H9 (cell line): ENCODE data around the gene MUC5AC. TPM values are rescaled to one million over a fixed set of nuclear protein-coding genes. Genes with fewer than 3 reads are reported as not detected.

Source experiments
- DNase-seq: peaks from one replicate; pipeline ENCODE4 v3.0.0-alpha.2; 2017
- H2AFZ ChIP-seq: one replicate; pipeline ENCODE4 v1.6.1; 2013; ENCODE audit warnings: mild to moderate bottlenecking, low read length, control low read depth, moderate library complexity
- H2AK5ac ChIP-seq: 2 replicates; pipeline ENCODE4 v1.6.1; 2013; ENCODE audit warnings: low read length, control low read depth, mixed read lengths; ENCODE audit not compliant: insufficient read length
- H2BK120ac ChIP-seq: one replicate; pipeline ENCODE4 v1.6.1; 2013; ENCODE audit warnings: low read depth, mild to moderate bottlenecking, low read length, control low read depth, inconsistent platforms; ENCODE audit not compliant: poor library complexity, severe bottlenecking
- H2BK12ac ChIP-seq: 2 replicates; pipeline ENCODE4 v1.6.1; 2013; ENCODE audit warnings: low read length, control low read depth, mixed read lengths, low read depth; ENCODE audit not compliant: insufficient read length
- H2BK15ac ChIP-seq: 2 replicates; pipeline ENCODE4 v1.6.1; 2013; ENCODE audit warnings: low read depth, low read length, control low read depth
- H2BK20ac ChIP-seq: one replicate; pipeline ENCODE4 v1.6.1; 2013; ENCODE audit warnings: low read depth, mild to moderate bottlenecking, low read length, control low read depth, inconsistent platforms; ENCODE audit not compliant: poor library complexity, severe bottlenecking
- H2BK5ac ChIP-seq: 2 replicates; pipeline ENCODE4 v1.6.1; 2013; ENCODE audit warnings: low read length, control low read depth, mixed read lengths; ENCODE audit not compliant: insufficient read length
- H3K14ac ChIP-seq: 2 replicates; pipeline ENCODE4 v1.6.1; 2013; ENCODE audit warnings: low read length, control low read depth; ENCODE audit not compliant: insufficient read depth
- H3K18ac ChIP-seq: 2 replicates; pipeline ENCODE4 v1.6.1; 2013; ENCODE audit warnings: low read depth, mild to moderate bottlenecking, mixed read lengths, low read length, control low read depth; ENCODE audit not compliant: insufficient read length
- H3K23ac ChIP-seq: 2 replicates; pipeline ENCODE4 v1.6.1; 2013; ENCODE audit warnings: low read length, control low read depth, mixed read lengths, low read depth; ENCODE audit not compliant: insufficient read length
- H3K23me2 ChIP-seq: 2 replicates; pipeline ENCODE4 v1.6.1; 2013; ENCODE audit warnings: low read depth, mild to moderate bottlenecking, mixed read lengths, low read length, control low read depth; ENCODE audit not compliant: insufficient read length, poor library complexity, severe bottlenecking
- H3K27ac ChIP-seq: 2 replicates; pipeline ENCODE4 v1.5.1; 2013; ENCODE audit warnings: low read length, control low read depth, mixed read lengths, low read depth; ENCODE audit not compliant: insufficient read length
- H3K27me3 ChIP-seq: 2 replicates; pipeline ENCODE4 v1.6.1; 2013; ENCODE audit warnings: low read length, control low read depth, inconsistent platforms; ENCODE audit not compliant: insufficient read depth
- H3K4ac ChIP-seq: 2 replicates; pipeline ENCODE4 v1.6.1; 2013; ENCODE audit warnings: low read depth, mild to moderate bottlenecking, control low read depth, inconsistent platforms, low read length, moderate library complexity
- H3K4me1 ChIP-seq: 2 replicates; pipeline ENCODE4 v1.6.1; 2013; ENCODE audit warnings: low read length, control low read depth, inconsistent platforms; ENCODE audit not compliant: insufficient read depth
- H3K4me2 ChIP-seq: 2 replicates; pipeline ENCODE4 v1.6.1; 2013; ENCODE audit warnings: low read length, control low read depth, mixed read lengths; ENCODE audit not compliant: insufficient read length, insufficient read depth
- H3K56ac ChIP-seq: 2 replicates; pipeline ENCODE4 v1.6.1; 2013; ENCODE audit warnings: low read depth, mild to moderate bottlenecking, mixed read lengths, low read length, control low read depth; ENCODE audit not compliant: insufficient read length
- H3K79me1 ChIP-seq: 2 replicates; pipeline ENCODE4 v1.6.1; 2013; ENCODE audit warnings: low read depth, mild to moderate bottlenecking, moderate library complexity, low read length, control low read depth, inconsistent platforms; ENCODE audit not compliant: insufficient read depth, poor library complexity, severe bottlenecking
- H3K79me2 ChIP-seq: 2 replicates; pipeline ENCODE4 v1.6.1; 2013; ENCODE audit warnings: low read length, control low read depth, inconsistent platforms; ENCODE audit not compliant: insufficient read depth
- H3K9ac ChIP-seq: 2 replicates; pipeline ENCODE4 v1.6.1; 2013; ENCODE audit warnings: low read length, control low read depth, mixed read lengths; ENCODE audit not compliant: insufficient read length; ENCODE audit errors: extremely low read depth
- H3K9me3 ChIP-seq: one replicate; pipeline ENCODE4 v1.6.1; 2013; ENCODE audit warnings: low read depth, low read length, inconsistent platforms; ENCODE audit not compliant: control insufficient read depth
- H3T11ph ChIP-seq: one replicate; pipeline ENCODE4 v1.6.1; 2013; ENCODE audit warnings: mild to moderate bottlenecking, low read length, control low read depth, inconsistent platforms
- H4K20me1 ChIP-seq: one replicate; pipeline ENCODE4 v1.6.1; 2013; ENCODE audit not compliant: control insufficient read depth, insufficient read length, insufficient read depth
- H4K5ac ChIP-seq: 2 replicates; pipeline ENCODE4 v1.6.1; 2013; ENCODE audit warnings: low read depth, mild to moderate bottlenecking, mixed read lengths, low read length, control low read depth; ENCODE audit not compliant: insufficient read length
- H4K8ac ChIP-seq: replicated peaks from 2 replicates; pipeline ENCODE4 v1.6.1; 2013; ENCODE audit warnings: low read length, control low read depth, mixed read lengths, low read depth; ENCODE audit not compliant: insufficient read length
- H4K91ac ChIP-seq: 2 replicates; pipeline ENCODE4 v1.6.1; 2013; ENCODE audit warnings: low read depth, mild to moderate bottlenecking, moderate library complexity, mixed read lengths, low read length, control low read depth; ENCODE audit not compliant: insufficient read length
- H3K27ac Mint-ChIP-seq, 3 experiments: 2 replicates in 2 of 3; 3 replicates in 1 of 3; pipeline ENCODE4 v1.8.0; 2020 to 2021; ENCODE audit warnings: mixed read lengths in 3 of 3, mild to moderate bottlenecking in 1 of 3, moderate library complexity in 1 of 3
- H3K27me3 Mint-ChIP-seq: 2 replicates; pipeline ENCODE4 v1.8.0; 2021; ENCODE audit warnings: low read depth, mild to moderate bottlenecking, moderate library complexity, mixed read lengths
- H3K36me3 Mint-ChIP-seq, 3 experiments: 2 replicates in 2 of 3; 3 replicates in 1 of 3; pipeline ENCODE4 v1.8.0; 2020 to 2021; ENCODE audit warnings: low read depth in 3 of 3, mixed read lengths in 3 of 3; ENCODE audit not compliant: insufficient read depth in 1 of 3
- H3K4me1 Mint-ChIP-seq, 2 experiments: 2 replicates each; pipeline ENCODE4 v1.8.0; 2020; ENCODE audit warnings: mixed read lengths in 2 of 2
- H3K4me3 Mint-ChIP-seq, 2 experiments: 2 replicates in 1 of 2; 3 replicates in 1 of 2; pipeline ENCODE4 v1.8.0; 2020 to 2021; ENCODE audit warnings: mild to moderate bottlenecking in 2 of 2, mixed read lengths in 2 of 2, moderate library complexity in 1 of 2
- H3K9me3 Mint-ChIP-seq, 2 experiments: 2 replicates in 1 of 2; 3 replicates in 1 of 2; pipeline ENCODE4 v1.8.0; 2020; ENCODE audit warnings: mild to moderate bottlenecking in 2 of 2, mixed read lengths in 2 of 2, moderate library complexity in 1 of 2
- WGBS: extraction: QIAGEN DNeasy Blood & Tissue Kit; methylation state at CpG from one replicate; pipeline ENCODE4 v1.1.7; 2013; ENCODE audit warnings: missing lambda C conversion rate, low lambda C conversion rate, mixed read lengths; ENCODE audit not compliant: insufficient read length; ENCODE audit errors: extremely low coverage; 5-methylcytosine and 5-hydroxymethylcytosine counted together
- total RNA-seq: library from RNA; stranded (reverse); gene quantifications from 2 replicates; pipeline ENCODE4 v1.2.1, GENCODE V29; 2021
- TF ChIP-seq, protein P1 (sequence below): fragments of 200-600 bp; sonication (generic); conservative IDR thresholded peaks from 3 replicates; pipeline ENCODE4 v1.8.0; 2021; ENCODE audit warnings: antibody characterized with exemption, mild to moderate bottlenecking

The MUC5AC gene
- total RNA-seq, 1 experiment from 2014 or later, result not detected

DNA sequence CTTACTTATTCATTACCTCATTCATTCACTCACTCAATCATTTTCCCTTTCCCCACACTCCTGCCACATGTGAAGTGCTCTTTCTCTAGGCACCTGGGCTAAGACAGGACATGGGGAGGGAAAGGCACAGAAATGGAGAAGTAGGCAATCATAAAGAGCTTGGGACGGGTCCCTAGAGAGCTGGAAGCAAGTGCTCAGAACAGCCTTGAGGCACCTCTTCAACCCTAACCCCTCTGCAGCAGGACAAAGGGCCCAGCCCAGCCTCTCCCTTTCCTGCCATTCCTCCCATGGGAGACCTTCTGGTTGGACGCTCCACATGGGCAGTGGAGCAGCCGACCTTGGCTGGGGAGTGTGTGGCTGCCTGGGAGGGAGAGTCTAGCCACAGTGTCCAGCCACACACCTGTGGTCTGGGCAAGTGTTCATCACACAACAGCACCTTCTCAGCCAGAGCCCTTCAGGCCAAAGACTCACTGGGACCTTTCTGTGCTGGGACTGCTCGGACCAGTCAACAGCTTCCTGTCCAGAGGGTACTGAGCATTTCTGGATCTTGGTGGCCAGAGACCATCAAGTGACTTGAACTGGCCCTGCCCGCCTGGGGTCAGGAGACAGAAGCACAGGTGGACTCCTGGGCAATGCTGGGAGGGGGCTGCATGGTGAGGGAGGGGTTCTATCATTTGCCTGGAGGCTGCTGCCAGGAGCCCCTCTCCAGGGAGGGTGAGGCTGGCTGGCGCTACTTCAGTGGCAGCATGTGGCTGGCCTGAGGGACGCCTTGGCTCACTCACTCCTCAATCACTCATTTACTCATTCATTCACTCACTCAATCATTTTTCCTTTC lies 1.0 kb upstream of the MUC5AC start:
- no peaks in the 10 kb centered on the region; a peak in 1 of 4 replicates for H3K4me1 Mint-ChIP-seq
- Histone ChIP-seq H2BK12ac (no peak overlapping the region), H4K20me1 (no peaks in the 10 kb centered on the region), H2BK120ac (no peak overlapping the region), H3K23ac (no peak overlapping the region), H3K4ac (no peak overlapping the region), H3K9me3 (no peaks in the 10 kb centered on the region), H2BK15ac (no peak overlapping the region), H3T11ph (no peak overlapping the region), H3K18ac (no peak overlapping the region), H3K27ac (no peak overlapping the region), H3K14ac (no peak overlapping the region; the same call in 1 of the 2 replicates), H3K4me1 (no peaks in the 10 kb centered on the region), H2BK5ac (no peak overlapping the region), H2AK5ac (no peak overlapping the region), H4K8ac (no peak overlapping the region), H3K23me2 (no peaks in the 10 kb centered on the region), H3K79me2 (no peaks in the 10 kb centered on the region), H3K79me1 (no peaks in the 10 kb centered on the region), H3K27me3 (no peaks in the 10 kb centered on the region), H2AFZ (no peak overlapping the region), H3K9ac (no peak overlapping the region), H2BK20ac (no peak overlapping the region), H3K4me2 (no peak overlapping the region), H3K56ac (no peak overlapping the region), H4K91ac (no peak overlapping the region), H4K5ac (no peak overlapping the region)
- no peak overlapping the region for H3K27ac Mint-ChIP-seq
- no peak for DNase-seq
- no peaks in the 10 kb centered on the region for H3K36me3 Mint-ChIP-seq
- no peak overlapping the region for H3K4me3 Mint-ChIP-seq
- no CpG with 5 or more reads among the region's 7 CpGs for WGBS
- no peaks in the 10 kb centered on the region for H3K9me3 Mint-ChIP-seq
- H3K27me3 Mint-ChIP-seq, result peaks cover 5% of the 10 kb centered on the region
- TF ChIP-seq, protein P1, sequence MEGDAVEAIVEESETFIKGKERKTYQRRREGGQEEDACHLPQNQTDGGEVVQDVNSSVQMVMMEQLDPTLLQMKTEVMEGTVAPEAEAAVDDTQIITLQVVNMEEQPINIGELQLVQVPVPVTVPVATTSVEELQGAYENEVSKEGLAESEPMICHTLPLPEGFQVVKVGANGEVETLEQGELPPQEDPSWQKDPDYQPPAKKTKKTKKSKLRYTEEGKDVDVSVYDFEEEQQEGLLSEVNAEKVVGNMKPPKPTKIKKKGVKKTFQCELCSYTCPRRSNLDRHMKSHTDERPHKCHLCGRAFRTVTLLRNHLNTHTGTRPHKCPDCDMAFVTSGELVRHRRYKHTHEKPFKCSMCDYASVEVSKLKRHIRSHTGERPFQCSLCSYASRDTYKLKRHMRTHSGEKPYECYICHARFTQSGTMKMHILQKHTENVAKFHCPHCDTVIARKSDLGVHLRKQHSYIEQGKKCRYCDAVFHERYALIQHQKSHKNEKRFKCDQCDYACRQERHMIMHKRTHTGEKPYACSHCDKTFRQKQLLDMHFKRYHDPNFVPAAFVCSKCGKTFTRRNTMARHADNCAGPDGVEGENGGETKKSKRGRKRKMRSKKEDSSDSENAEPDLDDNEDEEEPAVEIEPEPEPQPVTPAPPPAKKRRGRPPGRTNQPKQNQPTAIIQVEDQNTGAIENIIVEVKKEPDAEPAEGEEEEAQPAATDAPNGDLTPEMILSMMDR, result no peak
